Measurements from ENCODE around the gene DENND2C. TPM values are rescaled to one million over a fixed set of nuclear protein-coding genes. Genes with fewer than 3 reads are reported as not detected.

Gene DENND2C
- total RNA-seq, 1 experiment from 2014 or later: 3.6 TPM

DNA sequence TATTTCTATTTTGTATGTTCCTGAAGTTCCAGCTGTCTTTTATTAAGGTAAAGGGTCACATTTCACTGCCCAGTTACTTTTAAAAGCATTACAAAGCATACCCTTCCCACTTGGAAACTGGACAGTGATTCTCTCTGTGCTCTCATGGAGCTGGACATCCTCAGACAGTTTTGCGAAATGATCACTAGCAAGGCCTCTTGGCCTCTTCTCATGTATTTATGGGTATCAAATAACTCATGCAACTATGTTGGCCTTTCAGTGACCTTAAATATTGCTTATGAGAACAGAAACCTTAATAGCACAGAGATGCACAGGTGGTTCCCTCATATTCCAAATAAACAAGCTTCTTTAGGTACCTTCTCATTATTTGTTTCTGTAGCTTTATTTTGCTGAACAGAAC is 33.4 kb upstream of the DENND2C start:
- Mint-ChIP-seq H3K9me3 (no peaks in the 10 kb centered on the region), H3K4me3 (no peak overlapping the region), H3K36me3 (ENCODE audit: insufficient read depth in 1 of 3, low read depth in 3 of 3) (peaks cover 8 to 25% (median 18%) of the 10 kb centered on the region in 3 experiments; a peak in 6 of 7 replicates), H3K4me1 (no peaks in the 10 kb centered on the region), H3K27ac (no peak overlapping the region), H3K27me3 (ENCODE audit: low read depth) (peaks cover 5% of the 10 kb centered on the region; the same call in 1 of the 2 replicates)
- H4K20me1 ChIP-seq (ENCODE audit: control insufficient read depth, insufficient read depth, insufficient read length): no peaks in the 10 kb centered on the region
- no peak overlapping the region for H2BK12ac ChIP-seq (ENCODE audit: insufficient read length, low read depth, low read length)
- no peaks in the 10 kb centered on the region for H3K23me2 ChIP-seq (ENCODE audit: insufficient read length, low read depth, low read length, poor library complexity, severe bottlenecking)
- no peak overlapping the region for H2BK5ac ChIP-seq (ENCODE audit: insufficient read length, low read length)
- TF ChIP-seq, protein P1, sequence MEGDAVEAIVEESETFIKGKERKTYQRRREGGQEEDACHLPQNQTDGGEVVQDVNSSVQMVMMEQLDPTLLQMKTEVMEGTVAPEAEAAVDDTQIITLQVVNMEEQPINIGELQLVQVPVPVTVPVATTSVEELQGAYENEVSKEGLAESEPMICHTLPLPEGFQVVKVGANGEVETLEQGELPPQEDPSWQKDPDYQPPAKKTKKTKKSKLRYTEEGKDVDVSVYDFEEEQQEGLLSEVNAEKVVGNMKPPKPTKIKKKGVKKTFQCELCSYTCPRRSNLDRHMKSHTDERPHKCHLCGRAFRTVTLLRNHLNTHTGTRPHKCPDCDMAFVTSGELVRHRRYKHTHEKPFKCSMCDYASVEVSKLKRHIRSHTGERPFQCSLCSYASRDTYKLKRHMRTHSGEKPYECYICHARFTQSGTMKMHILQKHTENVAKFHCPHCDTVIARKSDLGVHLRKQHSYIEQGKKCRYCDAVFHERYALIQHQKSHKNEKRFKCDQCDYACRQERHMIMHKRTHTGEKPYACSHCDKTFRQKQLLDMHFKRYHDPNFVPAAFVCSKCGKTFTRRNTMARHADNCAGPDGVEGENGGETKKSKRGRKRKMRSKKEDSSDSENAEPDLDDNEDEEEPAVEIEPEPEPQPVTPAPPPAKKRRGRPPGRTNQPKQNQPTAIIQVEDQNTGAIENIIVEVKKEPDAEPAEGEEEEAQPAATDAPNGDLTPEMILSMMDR (conservative IDR thresholded peaks at IDR 0.05): no peak
- no peak overlapping the region for H3T11ph ChIP-seq (ENCODE audit: low read length)
- H3K4me2 ChIP-seq (ENCODE audit: insufficient read depth, insufficient read length, low read length): no peak overlapping the region
- no peak overlapping the region for H3K9ac ChIP-seq (ENCODE audit: extremely low read depth, insufficient read length, low read length)
- no peak overlapping the region for H2BK120ac ChIP-seq (ENCODE audit: low read depth, low read length, poor library complexity, severe bottlenecking)
- H3K27me3 ChIP-seq (ENCODE audit: insufficient read depth, low read length): no peaks in the 10 kb centered on the region
- no peak for DNase-seq
- no peaks in the 10 kb centered on the region for H3K79me2 ChIP-seq (ENCODE audit: insufficient read depth, low read length)
- no peak overlapping the region for H4K91ac ChIP-seq (ENCODE audit: insufficient read length, low read depth, low read length)
- no peak overlapping the region for H2BK20ac ChIP-seq (ENCODE audit: low read depth, low read length, poor library complexity, severe bottlenecking)
- H2BK15ac ChIP-seq (ENCODE audit: low read depth, low read length): no peak overlapping the region
- no peak overlapping the region for H3K18ac ChIP-seq (ENCODE audit: insufficient read length, low read depth, low read length)
- H3K27ac ChIP-seq (ENCODE audit: insufficient read length, low read depth, low read length): no peak overlapping the region
- no peak overlapping the region for H3K4ac ChIP-seq (ENCODE audit: low read depth, low read length)
- no peak overlapping the region for H2AK5ac ChIP-seq (ENCODE audit: insufficient read length, low read length)
- no peak overlapping the region for H4K8ac ChIP-seq (replicated peaks; ENCODE audit: insufficient read length, low read depth, low read length)
- H3K9me3 ChIP-seq (ENCODE audit: control insufficient read depth, low read depth, low read length): no peaks in the 10 kb centered on the region
- no peaks in the 10 kb centered on the region for H3K4me1 ChIP-seq (ENCODE audit: insufficient read depth, low read length)
- no peak overlapping the region for H3K23ac ChIP-seq (ENCODE audit: insufficient read length, low read depth, low read length)
- no peak overlapping the region for H3K14ac ChIP-seq (ENCODE audit: insufficient read depth, low read length)
- no peak overlapping the region for H2AFZ ChIP-seq (ENCODE audit: low read length)
- no peak overlapping the region for H3K56ac ChIP-seq (ENCODE audit: insufficient read length, low read depth, low read length)
- H3K79me1 ChIP-seq (ENCODE audit: insufficient read depth, low read depth, low read length, poor library complexity, severe bottlenecking): no peaks in the 10 kb centered on the region
- no peak overlapping the region for H4K5ac ChIP-seq (ENCODE audit: insufficient read length, low read depth, low read length)
- WGBS (ENCODE audit: extremely low coverage, insufficient read length, low lambda C conversion rate): no CpG with 5 or more reads among the region's 1 CpG
